ENCODE results near the gene USP35.

Gene USP35

GRCh38 chr11:78188286-78189173 lies at the start of gene USP35, which contains the start of gene KCTD21:
Gene USP35, plus strand, starts transcription at chr11:78188919. Its CDS starts 7,327 bp downstream, at chr11:78196246.
Gene KCTD21, minus strand, starts transcription at chr11:78188626. Its CDS starts 14,072 bp downstream, at chr11:78174554.
- peak; percentile 89 for DNase-seq

- DNase-seq = peak; percentile 97
Measured at GRCh38 chr11:78139422-78140391, 49.0 kb upstream of the USP35 start, which contains the start of gene ALG8. Gene ALG8, minus strand, starts transcription at chr11:78139626. Its CDS starts 38 bp downstream, at chr11:78139588.

- no peak for DNase-seq
Measured at GRCh38 chr11:78140392-78141077, 48.2 kb upstream of the USP35 start.

GRCh38 chr11:78145511-78146025 lies 43.2 kb upstream of the USP35 start:
- no peak for DNase-seq

- no peak for DNase-seq
Measured at GRCh38 chr11:78147807-78148206, 40.9 kb upstream of the USP35 start.

GRCh38 chr11:78149646-78150045 lies 39.1 kb upstream of the USP35 start:
- DNase-seq = no peak

GRCh38 chr11:78150346-78150745 lies 38.4 kb upstream of the USP35 start:
- DNase-seq = no peak

- no peak for DNase-seq
Measured at GRCh38 chr11:78150754-78151153, 38.0 kb upstream of the USP35 start.

GRCh38 chr11:78151804-78152203 lies 36.9 kb upstream of the USP35 start:
- DNase-seq = no peak

- DNase-seq = no peak
Measured at GRCh38 chr11:78156127-78156844, 32.4 kb upstream of the USP35 start.

GRCh38 chr11:78158987-78159652 lies 29.6 kb upstream of the USP35 start:
- no peak for DNase-seq

- DNase-seq = no peak
Measured at GRCh38 chr11:78160557-78160956, 28.2 kb upstream of the USP35 start.

- no peak for DNase-seq
Measured at GRCh38 chr11:78161346-78161745, 27.4 kb upstream of the USP35 start.

- DNase-seq = no peak
Measured at GRCh38 chr11:78161962-78162371, 26.8 kb upstream of the USP35 start.

- no peak for DNase-seq
Measured at GRCh38 chr11:78163828-78164227, 24.9 kb upstream of the USP35 start.

- DNase-seq = no peak
Measured at GRCh38 chr11:78164471-78164870, 24.2 kb upstream of the USP35 start.

- DNase-seq = no peak
Measured at GRCh38 chr11:78166855-78167469, 21.8 kb upstream of the USP35 start.

- no peak for DNase-seq
Measured at GRCh38 chr11:78168539-78169477, 19.9 kb upstream of the USP35 start.

- DNase-seq = no peak
Measured at GRCh38 chr11:78170413-78170812, 18.3 kb upstream of the USP35 start.

Data from activated CD4-positive, alpha-beta T cell treated with anti-CD3 and anti-CD28 coated beads, Interleukin-2, amount 50 U/mL, for 1 hour (primary cell).